Measurements from ENCODE around the gene SIPA1L3. TPM values are rescaled to one million over a fixed set of nuclear protein-coding genes. Genes with fewer than 3 reads are reported as not detected.

SIPA1L3 gene
- total and polyA plus RNA-seq, 9 of the 15 experiments (the other 6 are each of a cell fraction or from before 2014, with no cell fraction given), result 0.01 to 6.1 (median 2.5) TPM

GRCh38 chr19:38152461-38153379, 245.7 kb downstream of the SIPA1L3 start (continued):
- no peak for TF ChIP-seq ARID3B (CRISPR knock-in tag; IDR thresholded peaks at IDR 0.05; ENCODE audit: borderline replicate concordance)
- no peak for TF ChIP-seq POLR3A (IDR thresholded peaks at IDR 0.05; ENCODE audit: borderline replicate concordance, extremely low read depth, insufficient read depth, insufficient read length)
- TF ChIP-seq ZNF740 (CRISPR knock-in tag; IDR thresholded peaks at IDR 0.05), result no peak
- no peak for TF ChIP-seq ZNF740 (tag; IDR thresholded peaks at IDR 0.05)
- TF ChIP-seq ZNF584 (CRISPR knock-in tag; IDR thresholded peaks at IDR 0.05; ENCODE audit: low read depth), result 0 out of 2 replicates have a peak, but pooled peaks have one; percentile 53
- no peak for TF ChIP-seq ZNF445 (CRISPR knock-in tag; IDR thresholded peaks at IDR 0.05; ENCODE audit: low read depth)
- no peak for TF ChIP-seq E2F8 (IDR thresholded peaks at IDR 0.05; ENCODE audit: low read depth, partially characterized antibody)
- peak; percentile 83 for TF ChIP-seq MYNN (IDR thresholded peaks at IDR 0.05)
- no peak for TF ChIP-seq MYNN (CRISPR knock-in tag; IDR thresholded peaks at IDR 0.05)
- TF ChIP-seq ZNF121 (CRISPR knock-in tag; conservative IDR thresholded peaks at IDR 0.05), result no peak
- no peak for TF ChIP-seq ZNF41 (CRISPR knock-in tag; conservative IDR thresholded peaks at IDR 0.05)
- no peak for TF ChIP-seq E2F4 (CRISPR knock-in tag; IDR thresholded peaks at IDR 0.05; ENCODE audit: low read depth)
- TF ChIP-seq RBM15 (IDR thresholded peaks at IDR 0.05; ENCODE audit: insufficient read depth, low read length), result no peak
- 0 out of 4 replicates have a peak, but pooled peaks have one; percentile 17 to 33 for TF ChIP-seq NRF1 (conservative IDR thresholded peaks at IDR 0.05 in 1 of 2, IDR thresholded peaks at IDR 0.05 in 1 of 2)
- TF ChIP-seq HOMEZ (CRISPR knock-in tag; IDR thresholded peaks at IDR 0.05), result no peak

Measured in K562 (cell line).